ENCODE measurements around the gene ENTREP3. TPM values are rescaled to one million over a fixed set of nuclear protein-coding genes. Genes with fewer than 3 reads are reported as not detected.

The ENTREP3 gene
- total RNA-seq: 5.8 and 10.7 TPM in 2 replicates

GRCh38 chr1:155255243-155256007, at the start of gene ENTREP3:
ENTREP3 (minus strand) TSS chr1:155255483; CDS start chr1:155254877, 606 bp downstream.

GRCh38 chr1:155301342-155301841, 46.1 kb upstream of the ENTREP3 start, which contains the start of gene PKLR:
PKLR (minus strand) TSS chr1:155301438; CDS start chr1:155301395, 43 bp downstream.

GRCh38 chr1:155277070-155277901, 22.0 kb upstream of the ENTREP3 start, which contains the start of gene HCN3:
HCN3 (plus strand) TSS chr1:155277463; CDS start chr1:155277591, 128 bp downstream.

DNA sequence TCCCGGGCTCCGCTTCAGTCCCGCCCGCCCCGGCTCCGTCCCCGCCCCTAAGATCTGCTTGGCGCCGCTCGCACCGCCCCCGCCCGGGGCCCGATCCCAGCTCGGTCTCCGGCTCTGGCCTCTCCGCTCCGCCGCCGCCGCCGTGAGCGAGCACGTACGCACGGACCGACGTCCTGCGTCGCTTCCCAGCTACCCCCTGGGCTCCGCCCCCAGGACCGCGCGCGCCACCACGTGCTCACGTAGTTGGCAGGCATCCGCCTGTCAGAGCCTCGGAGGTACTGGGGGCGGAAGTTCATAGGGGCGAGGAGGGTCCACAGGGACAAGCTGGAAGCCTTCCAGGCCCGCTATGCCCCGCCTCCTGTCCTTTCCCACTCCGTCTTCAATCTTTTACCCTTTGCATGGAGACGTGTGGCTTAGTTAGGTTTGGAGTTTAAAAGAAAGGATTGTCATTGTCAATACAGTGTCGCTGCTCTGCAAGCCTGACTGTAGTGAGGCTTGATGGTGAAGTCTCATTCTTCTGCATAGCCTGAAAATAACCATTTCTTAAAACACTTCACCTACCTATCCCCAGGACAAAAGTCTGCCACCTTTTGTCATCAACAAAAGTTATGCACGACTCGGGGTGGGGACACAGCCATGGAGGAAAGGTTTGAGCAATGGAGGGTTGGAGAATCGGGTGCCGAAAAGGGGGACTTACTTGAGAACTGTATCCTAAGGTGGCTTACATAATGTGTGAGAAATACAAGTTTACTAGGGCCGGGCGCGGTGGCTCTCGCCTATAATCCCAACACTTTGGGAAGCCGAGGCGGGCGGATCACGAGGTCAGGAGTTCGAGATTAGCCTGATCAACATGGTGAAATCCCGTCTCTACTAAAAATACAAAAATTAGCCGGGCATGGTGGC, 18.3 kb upstream of the ENTREP3 start, which contains the start of gene CLK2:
TSS of gene CLK2 (minus strand) at position 162 of the 903 bp plus-strand sequence. CDS start 2,527 bp downstream, outside the sequence.

DNA sequence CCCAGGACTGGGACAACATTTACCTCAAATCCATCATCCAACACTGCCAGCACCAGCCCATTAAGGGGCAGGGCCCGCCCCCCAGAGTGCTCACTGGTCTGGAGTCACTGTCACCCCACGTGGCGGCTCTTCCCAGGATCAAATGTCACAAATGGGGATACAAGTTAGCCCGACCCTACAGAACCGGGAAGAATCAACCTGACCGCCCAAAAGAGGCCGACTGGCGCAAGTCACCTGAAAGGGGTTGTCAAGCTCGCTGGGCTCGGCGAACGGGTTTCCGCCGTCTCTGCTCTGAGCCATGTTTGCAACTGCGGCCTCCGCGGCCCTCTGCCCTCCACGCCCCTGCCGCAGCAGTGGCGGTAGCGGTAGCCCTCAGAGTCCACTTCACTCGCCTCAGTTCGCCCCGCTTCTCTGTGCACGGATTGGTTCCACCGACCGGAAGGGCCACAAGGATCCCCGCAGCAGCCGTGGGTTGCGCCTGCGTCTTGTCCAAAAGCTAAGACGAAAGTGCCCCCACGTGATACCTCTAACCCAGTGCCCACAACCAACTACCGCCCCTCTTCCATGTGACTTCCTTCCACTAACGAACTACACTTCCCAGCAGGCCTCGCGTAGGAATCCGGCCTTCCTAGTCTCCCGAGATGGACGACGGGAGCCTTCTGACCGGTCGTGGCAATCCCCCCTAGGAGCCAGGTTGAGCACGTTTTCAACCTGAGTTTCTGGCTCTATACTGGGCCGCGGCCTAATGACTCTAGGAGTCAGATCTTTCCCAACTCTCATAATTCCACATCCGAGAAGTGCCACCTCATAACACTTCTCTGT, 6.8 kb upstream of the ENTREP3 start, which contains the start of gene SCAMP3:
TSS of gene SCAMP3 (minus strand) at position 509 of the 822 bp plus-strand sequence. CDS start at position 300, 209 bp downstream.

DNA sequence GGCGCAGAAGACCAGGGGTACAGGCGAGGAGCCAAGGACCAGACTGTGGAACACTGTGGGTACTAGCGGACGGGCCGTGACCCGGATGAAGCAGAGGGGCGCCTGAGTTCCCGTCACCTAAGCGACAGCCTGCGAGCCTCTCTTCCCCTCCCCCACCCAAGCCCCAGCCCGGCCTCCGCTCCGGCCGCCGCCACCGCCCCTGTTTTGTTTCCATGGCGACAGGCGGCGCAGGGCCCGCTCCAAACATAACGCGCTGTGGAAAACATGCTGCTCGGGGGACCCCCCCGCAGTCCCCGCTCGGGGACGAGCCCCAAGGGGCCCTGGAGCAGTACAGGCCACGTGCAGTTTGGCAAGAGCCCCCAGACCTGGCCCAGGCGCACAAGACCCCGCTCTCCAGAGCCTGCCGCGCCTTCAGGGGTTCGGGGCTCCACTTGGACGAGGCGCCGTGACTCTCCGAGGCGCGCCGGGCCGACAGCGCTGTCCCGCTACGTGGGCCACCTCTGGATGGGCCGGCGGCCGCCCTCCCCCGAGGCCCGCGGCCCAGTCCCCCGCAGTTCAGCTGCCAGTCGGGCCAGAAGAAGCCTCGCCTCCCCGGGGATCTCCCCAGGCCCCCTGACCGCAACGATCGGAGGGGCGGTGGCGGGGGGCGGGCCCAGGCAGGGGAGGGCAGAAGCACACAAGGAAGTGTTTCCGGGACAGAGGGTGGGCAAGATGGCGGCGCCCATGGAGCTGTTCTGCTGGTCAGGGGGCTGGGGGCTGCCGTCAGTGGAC, 46.6 kb downstream of the ENTREP3 start, which contains the start of gene MTX1:
TSS of gene MTX1 (plus strand) at position 155 of the 771 bp plus-strand sequence. CDS start at position 265, 110 bp downstream.

GRCh38 chr1:155207806-155208540, 47.3 kb downstream of the ENTREP3 start, which contains the start of gene THBS3:
THBS3 (minus strand) TSS chr1:155207897; CDS start chr1:155207876, 21 bp downstream.

Other genes starting within 250 kb of the ENTREP3 start
- gene DCST2, start 221.7 kb downstream of the ENTREP3 start, total RNA-seq: 0.64 TPM in 1 of 2 replicates, not detected in the other
- 0.21 TPM in 1 of 2 replicates, not detected in the other for gene DCST1, start 221.7 kb downstream of the ENTREP3 start, total RNA-seq
- gene ADAM15, start 204.2 kb downstream of the ENTREP3 start, total RNA-seq: 257 and 285 TPM in 2 replicates
- 15.8 and 18.1 TPM in 2 replicates for gene EFNA4, start 191.7 kb downstream of the ENTREP3 start, total RNA-seq
- 9.9 and 12.6 TPM in 2 replicates for gene EFNA3, start 176.6 kb downstream of the ENTREP3 start, total RNA-seq
- gene EFNA1, start 127.6 kb downstream of the ENTREP3 start, total RNA-seq: 44.8 and 111 TPM in 2 replicates
- gene SLC50A1, start 119.6 kb downstream of the ENTREP3 start, total RNA-seq: 61.9 and 120 TPM in 2 replicates
- gene DPM3, start 115.0 kb downstream of the ENTREP3 start, total RNA-seq: 7.5 and 22.9 TPM in 2 replicates
- 96.9 and 107 TPM in 2 replicates for gene KRTCAP2, start 82.2 kb downstream of the ENTREP3 start, total RNA-seq
- 0.85 and 3.4 TPM in 2 replicates for gene TRIM46, start 81.6 kb downstream of the ENTREP3 start, total RNA-seq
- gene THBS3, start 47.6 kb downstream of the ENTREP3 start, total RNA-seq: 12.1 and 14.7 TPM in 2 replicates
- 52.2 and 86.3 TPM in 2 replicates for gene MTX1, start 46.8 kb downstream of the ENTREP3 start, total RNA-seq
- gene SCAMP3, start 6.9 kb upstream of the ENTREP3 start, total RNA-seq: 30.4 and 44.5 TPM in 2 replicates
- gene CLK2, start 18.0 kb upstream of the ENTREP3 start, total RNA-seq: 12.6 and 16.4 TPM in 2 replicates
- gene HCN3, start 22.0 kb upstream of the ENTREP3 start, total RNA-seq: 0.43 and 0.72 TPM in 2 replicates
- gene PKLR, start 46.0 kb upstream of the ENTREP3 start, total RNA-seq: 0.24 TPM in 1 of 2 replicates, not detected in the other
- 183 and 331 TPM in 2 replicates for gene FDPS, start 53.4 kb upstream of the ENTREP3 start, total RNA-seq
- gene RUSC1, start 65.4 kb upstream of the ENTREP3 start, total RNA-seq: 18.6 and 24.1 TPM in 2 replicates

Measured in tracheal epithelial cell (primary cell).